CD4-positive, alpha-beta T cell treated with Interleukin-15 for 4 hours (primary cell): ENCODE measurements around the gene LRRC8E.

Experiments used
- DNase-seq: peaks from one replicate; pipeline ENCODE4 v3.0.0-alpha.2; 2020; ENCODE audit warnings: low spot score

Gene LRRC8E

GRCh38 chr19:7920519-7921301, 32.4 kb downstream of the LRRC8E start:
- DNase-seq: peak; percentile 99

GRCh38 chr19:7921302-7921966, 33.1 kb downstream of the LRRC8E start:
- DNase-seq: no peak

- no peak for DNase-seq
Measured at GRCh38 chr19:7921967-7922835, 33.9 kb downstream of the LRRC8E start.

- no peak for DNase-seq
Measured at GRCh38 chr19:7922836-7923195, 34.5 kb downstream of the LRRC8E start.

- DNase-seq: no peak
Measured at GRCh38 chr19:7923295-7924191, 35.2 kb downstream of the LRRC8E start.

- no peak for DNase-seq
Measured at GRCh38 chr19:7924241-7924640, 35.9 kb downstream of the LRRC8E start.

GRCh38 chr19:7924651-7925170, 36.4 kb downstream of the LRRC8E start:
- no peak for DNase-seq

GRCh38 chr19:7925171-7925851, 37.0 kb downstream of the LRRC8E start:
- DNase-seq: peak; percentile 69

GRCh38 chr19:7926021-7926726, 37.9 kb downstream of the LRRC8E start, which contains the start of gene CTXN1:
Gene CTXN1, minus strand, starts transcription at chr19:7926135. Its CDS starts 597 bp downstream, at chr19:7925538.
- peak; percentile 79 for DNase-seq

GRCh38 chr19:7926727-7927604, 38.7 kb downstream of the LRRC8E start:
- no peak for DNase-seq

- DNase-seq: no peak
Measured at GRCh38 chr19:7927605-7928333, 39.5 kb downstream of the LRRC8E start.

GRCh38 chr19:7928334-7928706, 40.0 kb downstream of the LRRC8E start:
- no peak for DNase-seq

- DNase-seq: peak; percentile 83
Measured at GRCh38 chr19:7928741-7929701, 40.7 kb downstream of the LRRC8E start.

GRCh38 chr19:7930030-7930429, 41.7 kb downstream of the LRRC8E start:
- DNase-seq: peak; percentile 17

- no peak for DNase-seq
Measured at GRCh38 chr19:7930765-7931164, 42.5 kb downstream of the LRRC8E start.

- DNase-seq: no peak
Measured at GRCh38 chr19:7931221-7932061, 43.1 kb downstream of the LRRC8E start.
